ENCODE data around the gene FRAT1.
A peak's percentile ranks its signal among the peaks of the same experiment; 100 is the strongest.
"Not testable (repeated sequence)": the region's sequence is repeated elsewhere in the genome, so short reads cannot be mapped to it uniquely, and the experiment has no call there.

The FRAT1 gene

DNA sequence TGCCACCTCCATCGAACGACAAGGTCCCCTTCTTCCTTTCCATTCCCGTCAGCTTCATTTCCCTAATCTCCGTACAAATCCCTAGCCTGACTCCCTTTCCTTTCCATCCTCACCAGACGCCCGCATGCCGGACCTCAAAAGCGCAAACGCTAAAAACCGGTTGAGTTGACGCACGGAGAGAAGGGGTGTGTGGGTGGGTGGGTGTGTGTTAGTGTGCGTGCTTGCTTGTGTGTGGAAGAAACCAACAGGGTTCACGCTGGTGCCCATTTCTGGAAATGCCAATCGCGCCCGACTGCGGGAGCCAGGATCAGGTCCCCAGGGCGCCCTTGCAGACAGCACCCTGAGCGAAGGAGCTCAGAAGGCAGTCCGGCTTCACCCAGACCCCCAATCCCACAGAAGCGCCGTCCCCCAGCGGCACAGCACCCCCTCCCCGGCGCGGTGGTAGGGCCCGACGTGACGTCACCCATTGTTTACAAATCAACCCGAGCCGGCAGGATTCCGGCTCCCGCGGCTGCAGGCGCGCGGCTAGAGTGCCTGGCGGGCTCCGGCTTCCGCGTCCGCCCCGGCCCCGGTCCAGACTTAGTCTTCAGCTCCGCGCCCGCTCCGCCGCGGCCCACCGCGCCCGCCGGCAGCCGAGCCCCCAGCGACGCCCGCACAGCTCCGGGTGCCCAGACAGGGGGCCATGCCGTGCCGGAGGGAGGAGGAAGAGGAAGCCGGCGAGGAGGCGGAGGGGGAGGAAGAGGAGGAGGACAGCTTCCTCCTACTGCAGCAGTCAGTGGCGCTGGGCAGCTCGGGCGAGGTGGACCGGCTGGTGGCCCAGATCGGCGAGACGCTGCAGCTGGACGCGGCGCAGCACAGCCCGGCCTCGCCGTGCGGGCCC is at the start of gene FRAT1:
FRAT1 (plus strand) TSS at position 500 of the 880 bp plus-strand sequence; CDS start at position 683, 183 bp downstream.
- peak; percentile 86 for DNase-seq (ENCODE audit: low spot score)

GRCh38 chr10:97270523-97271154 is 48.4 kb upstream of the FRAT1 start:
- DNase-seq (ENCODE audit: low spot score): no peak

DNA sequence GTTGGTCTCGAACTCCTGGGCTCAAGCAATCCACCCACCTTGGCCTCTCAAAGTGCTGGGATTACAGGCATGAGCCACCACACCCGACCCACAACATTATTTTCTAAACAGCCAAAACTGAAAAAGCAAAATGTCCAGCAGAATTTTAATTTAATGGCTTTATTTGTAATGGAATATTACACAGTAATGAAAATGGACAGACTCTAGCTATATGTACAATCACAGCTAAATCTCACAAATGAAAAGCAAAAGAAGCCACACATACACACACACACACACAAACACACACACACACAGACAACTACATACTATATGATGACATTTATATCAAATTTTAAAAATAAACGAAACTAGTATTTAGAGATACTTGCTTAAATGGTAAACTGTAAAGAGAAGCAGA is 45.4 kb upstream of the FRAT1 start:
- DNase-seq (ENCODE audit: low spot score): no peak

DNA sequence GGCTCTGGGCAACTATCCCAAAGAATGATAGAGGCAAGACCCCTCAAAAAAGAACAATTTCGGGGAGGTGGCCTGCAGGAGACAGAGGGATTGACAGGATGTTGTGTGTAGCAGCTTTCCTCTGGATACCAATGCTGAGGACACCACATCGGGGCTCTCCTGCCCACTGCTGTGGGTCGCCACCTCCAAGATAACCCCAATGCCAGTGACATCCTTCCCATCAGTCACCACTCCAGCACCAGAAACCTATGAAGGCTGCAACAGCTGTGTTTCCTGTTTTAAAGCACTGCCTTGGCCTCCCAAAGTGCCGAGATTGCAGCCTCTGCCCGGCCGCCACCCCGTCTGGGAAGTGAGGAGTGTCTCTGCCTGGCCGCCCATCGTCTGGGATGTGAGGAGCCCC is 44.2 kb upstream of the FRAT1 start:
- DNase-seq (ENCODE audit: low spot score): no peak

- no peak for DNase-seq (ENCODE audit: low spot score)
Measured at GRCh38 chr10:97277551-97277950, 41.5 kb upstream of the FRAT1 start.

GRCh38 chr10:97278491-97278989 is 40.5 kb upstream of the FRAT1 start:
- peak; percentile 46 for DNase-seq (ENCODE audit: low spot score)

DNA sequence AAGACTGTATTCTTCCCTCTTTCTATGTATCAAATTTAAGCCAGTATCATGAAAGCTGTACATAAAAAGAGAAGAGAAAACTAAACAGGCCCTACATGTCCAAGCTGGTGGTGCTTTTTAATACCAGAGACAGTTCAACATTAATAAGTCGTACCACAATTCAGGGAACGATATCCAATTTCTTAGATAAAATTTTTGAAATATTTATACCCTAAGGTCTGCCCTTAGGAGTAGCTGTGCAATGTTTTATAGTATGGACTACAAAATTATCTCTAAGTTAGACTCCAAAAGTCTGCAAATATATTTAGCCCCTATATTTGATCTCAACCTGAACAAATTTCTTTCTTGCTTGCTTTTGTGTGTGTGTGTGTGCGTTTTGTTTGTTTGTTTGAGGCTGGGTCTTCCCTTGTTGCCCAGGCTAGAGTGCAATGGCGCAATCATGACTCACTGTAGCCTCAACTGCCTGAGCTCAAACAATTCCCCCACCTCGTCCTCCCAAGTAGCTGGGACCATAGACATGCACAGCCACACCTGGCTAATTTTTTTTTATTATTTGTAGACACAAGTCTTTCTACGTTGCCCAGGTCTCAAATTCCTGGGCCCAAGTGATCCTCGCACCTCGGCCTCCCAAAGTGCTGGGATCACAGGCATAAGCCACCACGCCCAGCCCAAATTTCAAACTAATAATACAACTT is 39.8 kb upstream of the FRAT1 start:
- DNase-seq (ENCODE audit: low spot score): no peak

- no peak for DNase-seq (ENCODE audit: low spot score)
Measured at GRCh38 chr10:97280783-97281182, 38.3 kb upstream of the FRAT1 start.

- not testable (repeated sequence) for DNase-seq (ENCODE audit: low spot score)
Measured at GRCh38 chr10:97290076-97290475, 29.0 kb upstream of the FRAT1 start.

DNA sequence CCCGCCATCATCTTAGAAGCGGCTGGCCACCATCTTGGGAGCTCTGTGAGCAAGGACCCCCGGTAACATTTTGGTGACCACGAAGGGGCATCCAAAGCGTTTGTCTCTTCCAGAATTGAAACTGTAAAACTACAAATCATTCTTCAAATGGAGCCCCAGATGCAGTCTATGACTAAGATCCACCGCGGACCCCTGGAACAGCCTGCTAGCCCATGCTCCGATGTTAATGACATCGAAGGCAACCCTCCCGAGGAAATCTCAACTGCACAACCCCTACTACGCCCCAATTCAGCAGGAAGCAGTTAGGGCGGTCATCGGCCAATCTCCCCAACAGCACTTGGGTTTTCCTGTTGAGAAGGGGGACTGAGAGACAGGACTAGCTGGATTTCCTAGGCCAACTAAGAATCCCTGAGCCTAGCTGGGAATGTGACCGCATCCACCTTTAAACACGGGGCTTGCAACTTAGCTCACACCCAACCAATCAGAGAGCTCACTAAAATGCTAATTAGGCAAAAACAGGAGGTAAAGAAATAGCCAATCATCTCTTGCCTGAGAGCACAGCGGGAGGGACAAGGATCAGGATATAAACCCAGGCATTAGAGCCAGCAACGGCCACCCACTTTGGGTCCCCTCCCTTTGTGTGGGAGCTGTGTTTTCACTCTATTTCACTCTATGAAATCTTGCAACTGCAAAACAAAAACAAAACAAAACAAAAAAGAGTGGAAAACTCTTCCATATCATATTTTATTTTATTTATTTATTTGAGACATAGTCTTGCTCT is 28.3 kb upstream of the FRAT1 start:
- not testable (repeated sequence) for DNase-seq (ENCODE audit: low spot score)

DNA sequence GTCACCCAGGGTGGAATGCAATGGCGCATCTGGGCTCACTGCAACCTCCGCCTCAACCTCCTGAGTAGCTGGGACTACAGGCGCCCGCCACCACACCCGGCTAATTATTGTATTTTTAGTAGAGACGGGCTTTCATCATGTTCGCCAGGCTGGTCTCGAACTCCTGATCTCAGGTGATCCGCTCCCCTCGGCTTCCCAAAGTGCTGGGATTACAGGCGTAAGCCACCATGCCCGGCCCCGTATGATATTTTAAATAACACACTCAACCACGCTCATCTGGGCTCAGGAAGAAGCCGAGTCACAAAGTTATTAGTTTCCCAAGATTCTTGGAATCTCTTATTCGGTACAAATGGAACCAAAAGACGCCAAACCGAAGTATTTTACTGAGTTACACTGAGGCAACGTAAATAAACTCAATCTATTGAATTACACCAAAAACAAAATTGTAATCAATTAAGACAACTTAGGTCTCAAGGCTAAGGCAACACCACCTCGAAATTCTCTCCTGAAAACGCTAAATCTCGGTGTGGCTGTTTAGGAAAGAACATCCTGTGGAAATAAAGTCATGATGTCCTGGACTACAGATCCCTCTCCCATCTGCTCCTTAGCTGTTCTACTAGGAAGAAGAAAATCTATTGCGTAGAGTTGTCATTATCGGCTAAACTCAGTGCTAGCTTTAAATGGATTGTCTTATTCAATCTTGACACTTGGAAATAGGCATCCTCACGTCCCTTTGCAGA is 27.5 kb upstream of the FRAT1 start:
- no peak for DNase-seq (ENCODE audit: low spot score)

- DNase-seq (ENCODE audit: low spot score): peak; percentile 96
Measured at GRCh38 chr10:97292097-97292861, 26.8 kb upstream of the FRAT1 start, which contains the start of gene ARHGAP19. Gene ARHGAP19, minus strand, starts transcription at chr10:97292637. Its CDS starts 10 bp downstream, at chr10:97292627.

- no peak for DNase-seq (ENCODE audit: low spot score)
Measured at GRCh38 chr10:97292862-97293198, 26.2 kb upstream of the FRAT1 start.

DNA sequence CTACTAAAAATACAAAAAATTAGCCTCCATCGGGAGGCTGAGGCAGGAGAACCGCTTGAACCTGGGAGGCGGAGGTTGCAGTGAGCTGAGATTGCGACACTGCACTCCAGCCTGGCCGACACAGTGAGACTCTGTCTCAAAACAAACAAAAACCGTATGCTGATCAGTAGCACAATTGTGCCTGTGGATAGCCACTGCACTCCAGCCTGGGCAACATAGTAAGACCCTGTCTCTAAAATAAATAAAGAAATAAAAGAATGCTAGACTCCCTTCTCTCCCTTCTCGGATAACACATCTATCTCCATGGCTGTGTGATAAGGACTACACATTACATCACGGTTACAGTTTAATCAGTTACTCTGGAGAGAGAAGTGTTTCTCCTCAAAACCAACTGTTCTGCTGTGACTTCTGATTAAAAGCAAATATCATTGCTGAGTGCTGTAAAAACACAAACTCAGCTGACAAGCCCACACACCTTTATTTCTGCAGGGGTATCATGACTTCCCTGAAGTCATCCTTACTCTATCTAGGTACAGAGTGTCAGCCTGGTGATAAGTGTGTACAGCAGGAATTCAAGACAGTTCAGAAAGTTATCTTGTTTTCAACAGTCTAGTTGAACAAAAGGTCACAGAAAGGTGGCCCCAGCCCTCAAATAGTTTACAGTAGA is 21.4 kb upstream of the FRAT1 start:
- no peak for DNase-seq (ENCODE audit: low spot score)

- no peak for DNase-seq (ENCODE audit: low spot score)
Measured at GRCh38 chr10:97298223-97298571, 20.9 kb upstream of the FRAT1 start.

- DNase-seq (ENCODE audit: low spot score): no peak
Measured at GRCh38 chr10:97300980-97301379, 18.1 kb upstream of the FRAT1 start.

- no peak for DNase-seq (ENCODE audit: low spot score)
Measured at GRCh38 chr10:97302088-97302791, 16.8 kb upstream of the FRAT1 start.

GRCh38 chr10:97307441-97307840 is 11.6 kb upstream of the FRAT1 start:
- no peak for DNase-seq (ENCODE audit: low spot score)
